Suprapubic skin (tissue), 4 donors: ENCODE results near the gene ZDHHC3. TPM values are rescaled to one million over a fixed set of nuclear protein-coding genes. Genes with fewer than 3 reads are reported as not detected.

Experiments
- DNase-seq, 2 donors: peaks; one replicate each; pipeline ENCODE4 v3.0.0-alpha.2; 2019; ENCODE audit warnings: low spot score in 2 of 2
- H3K27ac ChIP-seq: fragments of 200-600 bp; sonication (generic); one replicate; pipeline ENCODE4 v1.5.1; 2019
- H3K27me3 ChIP-seq: fragments of 200-600 bp; sonication (generic); one replicate; pipeline ENCODE4 v1.5.1; 2019
- H3K36me3 ChIP-seq: fragments of 200-600 bp; sonication (generic); one replicate; pipeline ENCODE4 v1.5.1; 2019
- H3K4me1 ChIP-seq: fragments of 200-600 bp; sonication (generic); one replicate; pipeline ENCODE4 v1.5.1; 2019
- H3K4me3 ChIP-seq: fragments of 200-600 bp; sonication (generic); one replicate; pipeline ENCODE4 v1.5.1; 2019; ENCODE audit warnings: mild to moderate bottlenecking
- H3K9me3 ChIP-seq: fragments of 200-600 bp; sonication (generic); one replicate; pipeline ENCODE4 v1.5.1; 2019
- EP300 ChIP-seq: sonication (generic); formaldehyde crosslinking; IDR thresholded peaks from one replicate; pipeline ENCODE4 v1.6.1; 2017; ENCODE audit warnings: antibody characterized with exemption
- POLR2A ChIP-seq, 2 donors: fragments of 450-650 bp; IDR thresholded peaks; one replicate each; pipeline ENCODE4 v1.6.1; 2017; ENCODE audit warnings: antibody characterized with exemption in 2 of 2, mild to moderate bottlenecking in 2 of 2, moderate library complexity in 2 of 2
- POLR2AphosphoS5 ChIP-seq, 3 donors: sonication (generic); formaldehyde crosslinking; IDR thresholded peaks; one replicate each; pipeline ENCODE4 v1.6.1; 2017; ENCODE audit warnings: antibody characterized with exemption in 3 of 3
- WGBS: methylation state at CpG from one replicate; pipeline ENCODE4 v1.1.5; 2018; 5-methylcytosine and 5-hydroxymethylcytosine counted together
- total RNA-seq, 4 donors: library from RNA; depleted of rRNA; stranded (reverse); fragments of >200 nt; gene quantifications; one replicate each; pipeline ENCODE4 v1.1.0, GENCODE V29; 2016
- TF ChIP-seq, protein P1 (sequence below), 2 donors: fragments of 200-600 bp in 1 of 2; fragments of 450-650 bp in 1 of 2; sonication (generic) in 1 of 2; IDR thresholded peaks; one replicate each; pipeline ENCODE4 v1.5.1; 2016 to 2019; ENCODE audit warnings: antibody characterized with exemption in 2 of 2, mild to moderate bottlenecking in 1 of 2, moderate library complexity in 1 of 2

ZDHHC3 gene
- total RNA-seq, 4 donors from 2014 or later = 143 to 311 (median 175) TPM

DNA sequence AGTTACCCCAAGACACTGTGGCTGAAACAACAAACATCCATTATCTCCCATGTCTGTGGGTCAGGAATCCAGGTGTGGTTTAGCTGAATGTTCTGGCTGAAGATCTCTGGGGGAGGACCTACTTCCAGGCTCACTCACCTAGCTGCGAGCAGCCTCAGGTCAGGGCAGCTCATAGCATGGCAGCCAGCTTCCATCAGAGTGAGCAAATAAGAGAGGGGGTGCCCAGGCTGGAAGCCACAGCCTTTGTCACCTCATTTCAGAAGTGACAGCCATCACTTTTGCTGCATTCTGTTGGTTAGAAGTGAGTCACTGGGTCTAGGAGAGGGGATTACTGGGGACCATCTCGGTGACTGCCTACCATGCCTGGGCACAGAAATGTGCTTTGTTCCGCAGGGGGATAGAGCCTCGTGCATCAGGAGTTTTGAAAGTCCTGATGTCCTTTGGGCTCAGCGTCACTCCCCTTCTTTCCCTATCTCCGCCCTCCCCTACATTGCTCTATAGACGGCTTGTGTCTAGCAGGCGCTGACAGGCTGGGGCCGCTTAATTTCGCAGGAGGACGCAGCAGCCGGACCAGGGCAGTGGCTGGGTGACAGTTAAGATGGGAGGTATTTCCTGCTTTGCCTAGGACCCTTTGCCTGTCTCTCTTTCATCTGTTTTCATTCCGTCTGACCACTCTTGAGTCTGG lies 76.1 kb downstream of the ZDHHC3 start:
- DNase-seq = no peak
- Histone ChIP-seq H3K27me3 (peaks cover 24% of the 10 kb centered on the region), H3K9me3 (no peaks in the 10 kb centered on the region), H3K4me3 (no peak overlapping the region), H3K4me1 (peaks cover 5% of the 10 kb centered on the region), H3K36me3 (no peaks in the 10 kb centered on the region), H3K27ac (no peak overlapping the region)
- TF ChIP-seq POLR2A (IDR thresholded peaks at IDR 0.05) (no peak), EP300 (no peak), POLR2AphosphoS5 (IDR thresholded peaks at IDR 0.05) (no peak)
- TF ChIP-seq, protein P1, sequence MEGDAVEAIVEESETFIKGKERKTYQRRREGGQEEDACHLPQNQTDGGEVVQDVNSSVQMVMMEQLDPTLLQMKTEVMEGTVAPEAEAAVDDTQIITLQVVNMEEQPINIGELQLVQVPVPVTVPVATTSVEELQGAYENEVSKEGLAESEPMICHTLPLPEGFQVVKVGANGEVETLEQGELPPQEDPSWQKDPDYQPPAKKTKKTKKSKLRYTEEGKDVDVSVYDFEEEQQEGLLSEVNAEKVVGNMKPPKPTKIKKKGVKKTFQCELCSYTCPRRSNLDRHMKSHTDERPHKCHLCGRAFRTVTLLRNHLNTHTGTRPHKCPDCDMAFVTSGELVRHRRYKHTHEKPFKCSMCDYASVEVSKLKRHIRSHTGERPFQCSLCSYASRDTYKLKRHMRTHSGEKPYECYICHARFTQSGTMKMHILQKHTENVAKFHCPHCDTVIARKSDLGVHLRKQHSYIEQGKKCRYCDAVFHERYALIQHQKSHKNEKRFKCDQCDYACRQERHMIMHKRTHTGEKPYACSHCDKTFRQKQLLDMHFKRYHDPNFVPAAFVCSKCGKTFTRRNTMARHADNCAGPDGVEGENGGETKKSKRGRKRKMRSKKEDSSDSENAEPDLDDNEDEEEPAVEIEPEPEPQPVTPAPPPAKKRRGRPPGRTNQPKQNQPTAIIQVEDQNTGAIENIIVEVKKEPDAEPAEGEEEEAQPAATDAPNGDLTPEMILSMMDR (IDR thresholded peaks at IDR 0.05) = no peak
- 70% methylated on average over 12 of the region's 13 CpGs for WGBS

DNA sequence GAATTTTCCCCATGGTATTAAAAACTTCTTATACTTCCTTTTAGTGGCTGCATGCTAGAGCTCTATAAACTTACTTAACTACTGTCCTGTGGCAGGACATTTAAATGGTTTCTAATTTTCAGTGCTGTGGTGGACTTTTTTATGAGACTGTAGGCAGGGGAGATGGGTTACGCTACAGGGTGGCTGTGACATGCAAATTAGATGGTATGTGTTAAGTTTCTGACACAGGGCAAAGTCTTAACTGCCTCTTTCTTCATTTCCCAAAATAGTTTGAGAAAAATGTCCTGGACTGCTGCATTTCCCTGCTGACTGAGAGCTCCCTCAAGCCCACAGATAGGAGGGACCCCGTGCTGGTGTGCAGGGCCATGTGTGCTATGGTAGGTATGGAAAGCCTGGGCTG lies 79.5 kb downstream of the ZDHHC3 start:
- Histone ChIP-seq H3K4me3 (no peak overlapping the region), H3K36me3 (no peaks in the 10 kb centered on the region), H3K9me3 (no peaks in the 10 kb centered on the region), H3K4me1 (peaks cover 5% of the 10 kb centered on the region), H3K27ac (no peak overlapping the region), H3K27me3 (peaks cover 17% of the 10 kb centered on the region)
- 80% methylated on average over 2 of the region's 2 CpGs for WGBS
- no peak for DNase-seq
- TF ChIP-seq, protein P1 (IDR thresholded peaks at IDR 0.05) = no peak
- TF ChIP-seq EP300 (no peak), POLR2AphosphoS5 (IDR thresholded peaks at IDR 0.05) (no peak), POLR2A (IDR thresholded peaks at IDR 0.05) (no peak)

DNA sequence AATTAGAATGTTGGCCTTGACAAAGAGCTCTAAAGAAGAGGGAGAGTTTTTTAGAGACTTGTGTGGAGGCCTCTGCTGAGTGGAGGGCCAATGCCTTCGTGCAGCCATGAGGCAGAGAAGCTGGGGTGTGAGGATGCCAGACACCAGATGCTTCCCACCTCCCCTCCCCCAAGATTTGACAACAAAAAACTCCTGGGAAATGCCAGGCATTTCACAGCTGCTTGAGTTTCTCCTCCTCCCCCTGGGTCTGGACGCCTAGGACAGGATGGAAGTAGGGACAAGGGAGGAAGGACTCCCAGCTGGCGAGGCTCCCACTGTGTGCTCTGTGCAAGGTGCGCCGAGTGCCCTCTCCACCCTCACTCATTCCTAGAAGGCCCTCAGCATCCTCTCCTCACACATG lies 81.5 kb downstream of the ZDHHC3 start:
- 68% methylated on average over 5 of the region's 5 CpGs for WGBS
- Histone ChIP-seq H3K27me3 (peaks cover 6% of the 10 kb centered on the region), H3K27ac (no peak overlapping the region), H3K36me3 (no peaks in the 10 kb centered on the region), H3K4me1 (peaks cover 5% of the 10 kb centered on the region), H3K9me3 (no peaks in the 10 kb centered on the region), H3K4me3 (no peak overlapping the region)
- TF ChIP-seq POLR2A (IDR thresholded peaks at IDR 0.05) (no peak), EP300 (no peak), POLR2AphosphoS5 (IDR thresholded peaks at IDR 0.05) (no peak)
- TF ChIP-seq, protein P1 (IDR thresholded peaks at IDR 0.05) = no peak
- DNase-seq = no peak

DNA sequence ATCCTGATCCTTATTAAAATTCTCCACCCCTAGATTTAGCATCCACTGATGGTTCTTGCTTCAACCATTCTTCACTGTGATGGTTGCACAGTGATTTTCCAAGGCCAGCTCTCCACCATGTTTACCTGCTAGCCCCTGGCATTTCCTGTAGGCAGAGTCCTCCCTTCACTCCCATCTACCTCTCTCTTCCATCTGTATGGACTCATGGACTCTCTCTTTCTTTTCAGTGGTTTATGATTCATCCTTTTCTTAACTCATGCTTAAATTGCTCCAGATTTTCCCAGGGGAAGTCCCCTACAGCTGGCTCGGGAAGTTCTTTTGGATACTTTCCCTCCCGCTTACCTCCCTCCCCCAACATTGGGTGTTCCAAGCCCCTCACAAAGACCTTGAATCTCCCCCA lies 82.9 kb downstream of the ZDHHC3 start:
- H3K36me3 ChIP-seq = no peaks in the 10 kb centered on the region
- TF ChIP-seq POLR2AphosphoS5 (IDR thresholded peaks at IDR 0.05) (no peak), EP300 (no peak), POLR2A (IDR thresholded peaks at IDR 0.05) (no peak)
- TF ChIP-seq, protein P1 (IDR thresholded peaks at IDR 0.05) = no peak
- no peak for DNase-seq
- no peaks in the 10 kb centered on the region for H3K9me3 ChIP-seq
- 27% methylated on average over 2 of the region's 2 CpGs for WGBS
- no peak overlapping the region for H3K4me3 ChIP-seq
- no peaks in the 10 kb centered on the region for H3K27me3 ChIP-seq
- no peak overlapping the region for H3K27ac ChIP-seq
- no peaks in the 10 kb centered on the region for H3K4me1 ChIP-seq

DNA sequence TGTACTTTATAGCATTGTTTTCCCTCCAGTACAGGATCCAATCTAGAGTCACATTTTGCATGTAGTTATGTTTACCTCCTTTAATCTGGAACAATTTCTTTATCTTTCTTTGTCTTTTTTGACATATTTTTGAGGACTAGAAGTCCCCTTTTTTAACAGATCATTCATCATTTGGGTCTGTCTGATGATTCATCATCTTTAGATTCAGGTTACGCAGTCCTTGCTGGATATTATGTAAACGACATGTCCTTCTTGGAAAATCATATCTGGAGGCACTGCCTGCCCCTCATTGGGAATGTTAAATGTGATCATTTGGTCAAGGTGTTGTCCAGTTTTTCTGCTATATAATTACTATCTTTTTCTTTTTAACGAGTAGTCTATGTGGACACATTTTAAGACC lies 83.3 kb downstream of the ZDHHC3 start:
- no peak for DNase-seq
- no peak for TF ChIP-seq POLR2AphosphoS5 (IDR thresholded peaks at IDR 0.05)
- Histone ChIP-seq H3K4me1 (no peaks in the 10 kb centered on the region), H3K27me3 (no peaks in the 10 kb centered on the region), H3K4me3 (no peak overlapping the region), H3K27ac (no peak overlapping the region), H3K36me3 (no peaks in the 10 kb centered on the region), H3K9me3 (no peaks in the 10 kb centered on the region)
- 67% methylated on average over 3 of the region's 3 CpGs for WGBS

DNA sequence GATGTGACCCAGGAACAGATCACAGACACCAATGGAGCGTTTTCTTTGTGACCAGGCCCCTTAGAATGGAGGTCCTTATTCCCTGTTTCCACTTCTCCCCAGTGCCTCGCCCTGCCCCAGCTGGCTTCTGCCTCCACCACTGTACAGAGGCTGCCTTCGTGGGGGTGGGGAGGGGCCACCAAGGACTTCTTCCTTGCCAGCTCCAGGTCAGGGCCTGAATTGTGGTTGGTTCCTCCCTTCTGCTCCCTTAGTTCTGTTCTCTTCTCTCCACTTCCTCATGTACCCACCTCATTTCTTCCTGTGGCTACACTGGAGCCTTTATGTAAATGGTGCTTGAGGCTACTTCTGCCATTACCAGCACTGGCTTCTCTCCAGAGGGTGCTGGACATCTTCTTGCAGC lies 85.1 kb downstream of the ZDHHC3 start:
- no peaks in the 10 kb centered on the region for H3K27me3 ChIP-seq
- H3K36me3 ChIP-seq = no peaks in the 10 kb centered on the region
- WGBS = 62% methylated on average over 2 of the region's 3 CpGs
- peaks cover 7% of the 10 kb centered on the region for H3K4me1 ChIP-seq
- no peak for TF ChIP-seq EP300
- TF ChIP-seq POLR2A (IDR thresholded peaks at IDR 0.05) = no peak
- TF ChIP-seq POLR2AphosphoS5 (IDR thresholded peaks at IDR 0.05) = no peak
- TF ChIP-seq, protein P1 (IDR thresholded peaks at IDR 0.05) = no peak
- no peak overlapping the region for H3K27ac ChIP-seq
- DNase-seq = peak in 1 of 2 donors; percentile 65
- no peaks in the 10 kb centered on the region for H3K9me3 ChIP-seq
- H3K4me3 ChIP-seq = no peak overlapping the region
